A375 (cell line): ENCODE data around the gene CD82. TPM values are rescaled to one million over a fixed set of nuclear protein-coding genes. Genes with fewer than 3 reads are reported as not detected.

Experiments used
- small RNA-seq: library from RNA; depleted of rRNA; stranded (forward); fragments of <200 nt; gene quantifications from one replicate; pipeline ENCODE3, GENCODE V24; 2014
- total RNA-seq: library from RNA; depleted of rRNA; stranded (reverse); fragments of >200 nt; shearing (Covaris generic); gene quantifications from 2 replicates; pipeline ENCODE4 v1.2.3, GENCODE V29; 2014; rRNA removed

CD82 gene, protein sequence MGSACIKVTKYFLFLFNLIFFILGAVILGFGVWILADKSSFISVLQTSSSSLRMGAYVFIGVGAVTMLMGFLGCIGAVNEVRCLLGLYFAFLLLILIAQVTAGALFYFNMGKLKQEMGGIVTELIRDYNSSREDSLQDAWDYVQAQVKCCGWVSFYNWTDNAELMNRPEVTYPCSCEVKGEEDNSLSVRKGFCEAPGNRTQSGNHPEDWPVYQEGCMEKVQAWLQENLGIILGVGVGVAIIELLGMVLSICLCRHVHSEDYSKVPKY
- 2.6 and 4.5 TPM in 2 replicates for total RNA-seq

DNA sequence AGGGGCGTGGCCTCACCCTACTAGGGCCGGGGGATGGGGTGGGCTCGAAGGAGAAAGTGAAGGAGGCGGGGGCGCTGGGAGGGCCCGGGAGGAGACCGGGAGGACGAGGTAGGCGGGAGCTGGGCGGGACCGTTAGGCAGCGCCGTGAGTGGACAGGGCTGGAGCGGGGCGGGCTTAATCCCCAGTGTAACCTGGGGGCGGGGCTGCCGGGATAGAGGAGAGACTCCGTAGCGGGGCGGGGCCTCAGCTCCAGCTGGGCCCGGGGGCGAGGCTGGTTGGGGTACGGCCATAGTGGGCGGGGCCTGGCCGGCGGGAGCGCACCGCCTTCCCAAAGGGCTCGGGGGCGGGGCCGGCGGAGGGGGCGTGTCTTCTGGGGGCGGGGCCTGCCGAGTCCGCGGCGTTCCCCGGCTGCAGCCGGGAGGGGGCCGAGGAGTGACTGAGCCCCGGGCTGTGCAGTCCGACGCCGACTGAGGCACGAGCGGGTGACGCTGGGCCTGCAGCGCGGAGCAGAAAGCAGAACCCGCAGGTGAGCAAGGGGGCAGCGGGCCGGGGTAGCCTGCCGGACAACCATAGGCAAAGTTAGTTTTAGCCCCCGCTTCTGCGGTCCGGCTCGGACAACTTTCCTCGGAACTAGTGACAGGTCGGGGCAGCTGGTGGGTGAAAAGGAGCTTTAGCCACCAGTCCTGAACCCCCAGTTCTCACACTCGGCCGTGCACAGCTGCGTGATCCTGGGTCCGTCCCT, at the start of gene CD82:
Gene CD82 (plus strand): TSS at position 453 of the 742 bp plus-strand sequence. CDS start 29,000 bp downstream, outside the sequence.

Small RNAs within 50 kb of the gene (small RNA-seq; reads per million reads assigned to genes)
- gene AC104010.1: not detected

Other genes with a start within 250 kb of the CD82 start
- not detected in 2 replicates for gene TSPAN18, start 161.3 kb downstream of the CD82 start, total RNA-seq